Tibial nerve (tissue), 4 donors: Measurements from ENCODE around the gene B9D2.

ENCODE experiments used
- EP300 ChIP-seq, 2 donors: sonication (generic); formaldehyde crosslinking; IDR thresholded peaks; one replicate each; pipeline ENCODE4 v1.6.1; 2017; ENCODE audit warnings: antibody characterized with exemption in 2 of 2, mild to moderate bottlenecking in 1 of 2
- POLR2A ChIP-seq, 2 donors: fragments of 450-650 bp; IDR thresholded peaks; one replicate each; pipeline ENCODE4 v1.6.1; 2017; ENCODE audit warnings: antibody characterized with exemption in 2 of 2, mild to moderate bottlenecking in 2 of 2, moderate library complexity in 2 of 2
- TF ChIP-seq, protein P1 (sequence below), 5 experiments: fragments of 200-600 bp in 3 of 5; fragments of 450-650 bp in 2 of 5; sonication (generic) in 3 of 5; IDR thresholded peaks; one replicate each; pipeline ENCODE4 v1.5.1; 2016 to 2019; ENCODE audit warnings: antibody characterized with exemption in 5 of 5, mild to moderate bottlenecking in 3 of 5, moderate library complexity in 2 of 5

DNA sequence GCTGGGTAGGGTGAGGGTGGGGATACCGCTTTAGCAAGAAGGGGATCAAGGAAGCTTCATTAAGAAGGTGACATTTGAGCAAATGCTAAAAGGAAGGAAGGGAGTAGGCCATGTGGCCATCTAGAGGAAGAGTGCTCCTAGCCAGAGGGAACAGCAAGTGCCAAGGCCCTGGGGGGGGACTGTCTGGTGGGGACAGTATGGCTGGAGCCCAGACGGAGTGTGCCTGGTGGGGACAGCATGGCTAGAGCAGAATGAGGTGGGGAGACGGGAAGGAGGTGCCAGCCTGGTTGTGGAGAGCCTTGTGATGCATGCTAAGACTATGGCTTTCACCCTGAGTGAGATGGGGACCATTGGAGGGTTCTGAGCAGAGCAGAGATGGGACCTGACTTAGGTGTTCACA is 8.1 kb downstream of the B9D2 start:
- TF ChIP-seq, protein P1, sequence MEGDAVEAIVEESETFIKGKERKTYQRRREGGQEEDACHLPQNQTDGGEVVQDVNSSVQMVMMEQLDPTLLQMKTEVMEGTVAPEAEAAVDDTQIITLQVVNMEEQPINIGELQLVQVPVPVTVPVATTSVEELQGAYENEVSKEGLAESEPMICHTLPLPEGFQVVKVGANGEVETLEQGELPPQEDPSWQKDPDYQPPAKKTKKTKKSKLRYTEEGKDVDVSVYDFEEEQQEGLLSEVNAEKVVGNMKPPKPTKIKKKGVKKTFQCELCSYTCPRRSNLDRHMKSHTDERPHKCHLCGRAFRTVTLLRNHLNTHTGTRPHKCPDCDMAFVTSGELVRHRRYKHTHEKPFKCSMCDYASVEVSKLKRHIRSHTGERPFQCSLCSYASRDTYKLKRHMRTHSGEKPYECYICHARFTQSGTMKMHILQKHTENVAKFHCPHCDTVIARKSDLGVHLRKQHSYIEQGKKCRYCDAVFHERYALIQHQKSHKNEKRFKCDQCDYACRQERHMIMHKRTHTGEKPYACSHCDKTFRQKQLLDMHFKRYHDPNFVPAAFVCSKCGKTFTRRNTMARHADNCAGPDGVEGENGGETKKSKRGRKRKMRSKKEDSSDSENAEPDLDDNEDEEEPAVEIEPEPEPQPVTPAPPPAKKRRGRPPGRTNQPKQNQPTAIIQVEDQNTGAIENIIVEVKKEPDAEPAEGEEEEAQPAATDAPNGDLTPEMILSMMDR (IDR thresholded peaks at IDR 0.05): no peak
- TF ChIP-seq POLR2A (IDR thresholded peaks at IDR 0.05): no peak
- TF ChIP-seq EP300 (IDR thresholded peaks at IDR 0.05): no peak
